ENCODE results near the gene C11orf21. TPM values are rescaled to one million over a fixed set of nuclear protein-coding genes. Genes with fewer than 3 reads are reported as not detected.

C11orf21 gene
- total and polyA plus RNA-seq, 10 of the 15 experiments (the other 5 are each of a cell fraction or from before 2014, with no cell fraction given), result 0.04 to 0.26 (median 0.11) TPM; not detected in 7

- no peak overlapping the region for H3K9ac ChIP-seq (ENCODE audit: control insufficient read depth, insufficient read depth, low read length)
- intact Hi-C loops (cut with micrococcal nuclease; ENCODE audit: unreplicated experiment) (no loop called here), in situ Hi-C loops (cut with MboI) (no loop called here)
- H2AFZ ChIP-seq (ENCODE audit: control insufficient read depth, low read depth, low read length), result no peak overlapping the region
- no peak overlapping the region for H3K27ac ChIP-seq (ENCODE audit: control insufficient read depth, insufficient read depth)
- no peak for FAIRE-seq
- RAD21 ChIA-PET (ENCODE audit: unreplicated experiment), result no interaction called here
- H3K36me3 ChIP-seq (ENCODE audit: control insufficient read depth in 2 of 2, insufficient read depth in 2 of 2, low read length in 1 of 2), result no peaks in the 10 kb centered on the region
- SMC1A ChIA-PET (ENCODE audit: uncharacterized antibody, unreplicated experiment), result no interaction called here
- H3K79me2 ChIP-seq (ENCODE audit: control insufficient read depth, insufficient read depth, low read length), result no peaks in the 10 kb centered on the region
- TF ChIP-seq, protein P1, sequence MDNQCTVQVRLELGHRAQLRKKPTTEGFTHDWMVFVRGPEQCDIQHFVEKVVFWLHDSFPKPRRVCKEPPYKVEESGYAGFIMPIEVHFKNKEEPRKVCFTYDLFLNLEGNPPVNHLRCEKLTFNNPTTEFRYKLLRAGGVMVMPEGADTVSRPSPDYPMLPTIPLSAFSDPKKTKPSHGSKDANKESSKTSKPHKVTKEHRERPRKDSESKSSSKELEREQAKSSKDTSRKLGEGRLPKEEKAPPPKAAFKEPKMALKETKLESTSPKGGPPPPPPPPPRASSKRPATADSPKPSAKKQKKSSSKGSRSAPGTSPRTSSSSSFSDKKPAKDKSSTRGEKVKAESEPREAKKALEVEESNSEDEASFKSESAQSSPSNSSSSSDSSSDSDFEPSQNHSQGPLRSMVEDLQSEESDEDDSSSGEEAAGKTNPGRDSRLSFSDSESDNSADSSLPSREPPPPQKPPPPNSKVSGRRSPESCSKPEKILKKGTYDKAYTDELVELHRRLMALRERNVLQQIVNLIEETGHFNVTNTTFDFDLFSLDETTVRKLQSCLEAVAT (IDR thresholded peaks at IDR 0.05), result no peak
- TF ChIP-seq, protein P2, sequence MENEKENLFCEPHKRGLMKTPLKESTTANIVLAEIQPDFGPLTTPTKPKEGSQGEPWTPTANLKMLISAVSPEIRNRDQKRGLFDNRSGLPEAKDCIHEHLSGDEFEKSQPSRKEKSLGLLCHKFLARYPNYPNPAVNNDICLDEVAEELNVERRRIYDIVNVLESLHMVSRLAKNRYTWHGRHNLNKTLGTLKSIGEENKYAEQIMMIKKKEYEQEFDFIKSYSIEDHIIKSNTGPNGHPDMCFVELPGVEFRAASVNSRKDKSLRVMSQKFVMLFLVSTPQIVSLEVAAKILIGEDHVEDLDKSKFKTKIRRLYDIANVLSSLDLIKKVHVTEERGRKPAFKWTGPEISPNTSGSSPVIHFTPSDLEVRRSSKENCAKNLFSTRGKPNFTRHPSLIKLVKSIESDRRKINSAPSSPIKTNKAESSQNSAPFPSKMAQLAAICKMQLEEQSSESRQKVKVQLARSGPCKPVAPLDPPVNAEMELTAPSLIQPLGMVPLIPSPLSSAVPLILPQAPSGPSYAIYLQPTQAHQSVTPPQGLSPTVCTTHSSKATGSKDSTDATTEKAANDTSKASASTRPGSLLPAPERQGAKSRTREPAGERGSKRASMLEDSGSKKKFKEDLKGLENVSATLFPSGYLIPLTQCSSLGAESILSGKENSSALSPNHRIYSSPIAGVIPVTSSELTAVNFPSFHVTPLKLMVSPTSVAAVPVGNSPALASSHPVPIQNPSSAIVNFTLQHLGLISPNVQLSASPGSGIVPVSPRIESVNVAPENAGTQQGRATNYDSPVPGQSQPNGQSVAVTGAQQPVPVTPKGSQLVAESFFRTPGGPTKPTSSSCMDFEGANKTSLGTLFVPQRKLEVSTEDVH (IDR thresholded peaks at IDR 0.05; ENCODE audit: low read depth, partially characterized antibody), result no peak
- no peak for ATAC-seq
- no peak for DNase-seq (ENCODE audit: low read depth, low spot score)
- no TSS peak for BruUV-seq (replicated peaks)
- H3K4me1 ChIP-seq (ENCODE audit: control insufficient read depth, insufficient read depth, low read length), result no peaks in the 10 kb centered on the region
- H3K27me3 ChIP-seq (replicated peaks in 1 of 2; ENCODE audit: control insufficient read depth in 2 of 2, insufficient read depth in 2 of 2, low read length in 1 of 2), result no peaks in the 10 kb centered on the region; a peak in 2 of 4 replicates
- POLR2A ChIA-PET, result no interaction called here
- CTCF ChIA-PET, result interaction anchor here (0.7 kb wide), 1 partner anchor 33 kb away, joined by 3 read pairs; no protein-coding TSS in a partner anchor
- no peaks in the 10 kb centered on the region for H4K20me1 ChIP-seq (ENCODE audit: control insufficient read depth, insufficient read depth)
- H3K4me3 ChIP-seq, result no peak overlapping the region
- no peaks in the 10 kb centered on the region; the same call in 2 of the 3 replicates for H3K9me3 ChIP-seq (replicated peaks; ENCODE audit: control insufficient read depth, insufficient read depth, low read length)
- H3K4me2 ChIP-seq (ENCODE audit: control insufficient read depth, insufficient read depth), result no peak overlapping the region
- 51% methylated on average over 21 of the region's 21 CpGs for WGBS (ENCODE audit: insufficient coverage, insufficient replicate concordance, low lambda C conversion rate, missing lambda C conversion rate)
Observed at GRCh38 chr11:2272228-2272945, 29.3 kb downstream of the C11orf21 start.
